Measurements from ENCODE around the gene STK32B. TPM values are rescaled to one million over a fixed set of nuclear protein-coding genes. Genes with fewer than 3 reads are reported as not detected.

The STK32B gene
- total RNA-seq, 4 donors from 2014 or later: 0.09 to 3.2 (median 0.38) TPM; not detected in 1

- 60 to 77% methylated on average over 3 of the region's 3 CpGs for WGBS, 2 donors
- H3K27me3 ChIP-seq: peaks cover 0 to 20% (median 0%) of the 10 kb centered on the region in 4 donors
- no peaks in the 10 kb centered on the region for H3K4me1 ChIP-seq
- no peak for DNase-seq
- no peak overlapping the region for H3K4me3 ChIP-seq
- TF ChIP-seq, protein P1, sequence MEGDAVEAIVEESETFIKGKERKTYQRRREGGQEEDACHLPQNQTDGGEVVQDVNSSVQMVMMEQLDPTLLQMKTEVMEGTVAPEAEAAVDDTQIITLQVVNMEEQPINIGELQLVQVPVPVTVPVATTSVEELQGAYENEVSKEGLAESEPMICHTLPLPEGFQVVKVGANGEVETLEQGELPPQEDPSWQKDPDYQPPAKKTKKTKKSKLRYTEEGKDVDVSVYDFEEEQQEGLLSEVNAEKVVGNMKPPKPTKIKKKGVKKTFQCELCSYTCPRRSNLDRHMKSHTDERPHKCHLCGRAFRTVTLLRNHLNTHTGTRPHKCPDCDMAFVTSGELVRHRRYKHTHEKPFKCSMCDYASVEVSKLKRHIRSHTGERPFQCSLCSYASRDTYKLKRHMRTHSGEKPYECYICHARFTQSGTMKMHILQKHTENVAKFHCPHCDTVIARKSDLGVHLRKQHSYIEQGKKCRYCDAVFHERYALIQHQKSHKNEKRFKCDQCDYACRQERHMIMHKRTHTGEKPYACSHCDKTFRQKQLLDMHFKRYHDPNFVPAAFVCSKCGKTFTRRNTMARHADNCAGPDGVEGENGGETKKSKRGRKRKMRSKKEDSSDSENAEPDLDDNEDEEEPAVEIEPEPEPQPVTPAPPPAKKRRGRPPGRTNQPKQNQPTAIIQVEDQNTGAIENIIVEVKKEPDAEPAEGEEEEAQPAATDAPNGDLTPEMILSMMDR (IDR thresholded peaks at IDR 0.05): no peak
- no peak for TF ChIP-seq POLR2A (IDR thresholded peaks at IDR 0.05)
- H3K27ac ChIP-seq: no peak overlapping the region
- no peaks in the 10 kb centered on the region for H3K36me3 ChIP-seq
- no peaks in the 10 kb centered on the region for H3K9me3 ChIP-seq
- intact Hi-C loops (cut with DNase I): no loop called here
Measured at GRCh38 chr4:5009796-5010195, 41.5 kb upstream of the STK32B start.

DNA sequence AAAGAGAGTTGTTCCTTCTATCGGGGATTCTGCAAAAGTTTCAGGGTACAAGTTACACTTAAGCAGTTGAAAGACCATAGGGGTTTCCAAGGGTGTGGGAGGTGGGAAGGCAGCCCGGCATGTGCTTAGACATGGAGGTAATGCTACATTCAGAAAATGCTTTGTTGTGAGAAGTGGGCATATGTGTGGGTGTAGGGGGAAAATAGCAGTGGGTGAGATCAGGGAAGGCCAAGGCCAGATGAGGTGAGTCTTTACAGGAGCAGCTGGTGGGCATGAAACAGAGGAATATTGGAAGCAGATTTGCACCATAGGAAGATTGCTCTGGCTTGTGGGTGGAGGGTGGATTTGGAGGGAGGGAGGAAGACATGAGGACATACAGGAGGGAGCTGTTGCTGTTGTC lies 40.3 kb upstream of the STK32B start:
- 78 to 87% methylated on average over 2 of the region's 2 CpGs for WGBS, 2 donors
- no peak for DNase-seq
- TF ChIP-seq, protein P1 (IDR thresholded peaks at IDR 0.05): no peak
- intact Hi-C loops (cut with DNase I): no loop called here
- H3K27ac ChIP-seq: no peak overlapping the region
- H3K36me3 ChIP-seq: no peaks in the 10 kb centered on the region
- peaks cover 0 to 30% (median 0%) of the 10 kb centered on the region in 4 donors for H3K27me3 ChIP-seq
- no peak overlapping the region for H3K4me3 ChIP-seq
- no peaks in the 10 kb centered on the region for H3K4me1 ChIP-seq
- H3K9me3 ChIP-seq: no peaks in the 10 kb centered on the region

DNA sequence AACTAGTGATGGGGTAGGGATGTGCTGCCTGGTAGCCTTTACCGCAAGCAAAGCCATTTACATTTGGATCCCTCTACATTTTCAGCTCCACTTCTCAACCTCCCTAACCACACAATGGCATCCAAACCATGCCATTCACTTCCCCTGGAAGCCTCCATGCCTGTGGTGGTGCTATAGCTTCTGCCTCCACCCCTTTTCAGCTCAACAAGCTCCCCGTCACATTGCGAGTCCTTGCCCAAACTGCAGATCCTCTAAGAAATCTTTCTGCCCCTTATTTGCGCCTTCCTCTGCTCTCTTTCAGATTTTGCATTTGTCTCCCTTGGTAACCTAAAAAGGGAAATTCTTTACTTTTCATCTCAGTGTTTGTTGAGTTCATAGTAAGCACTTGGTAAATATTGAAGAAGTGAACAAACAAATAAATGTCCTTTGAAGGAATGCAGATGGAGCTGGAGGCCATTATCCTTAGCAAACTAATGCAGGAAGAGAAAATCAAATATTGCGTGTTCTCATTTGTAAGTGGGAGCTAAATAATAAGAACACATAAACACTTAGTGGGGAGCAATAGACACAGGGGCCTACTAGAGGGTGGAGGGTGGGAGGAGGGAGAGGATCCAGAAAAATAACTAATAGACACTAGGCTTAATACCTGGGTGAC lies 38.9 kb upstream of the STK32B start:
- Histone ChIP-seq H3K27me3 (peaks cover 0 to 43% (median 0%) of the 10 kb centered on the region in 4 donors), H3K9me3 (no peaks in the 10 kb centered on the region), H3K36me3 (no peaks in the 10 kb centered on the region), H3K4me3 (no peak overlapping the region), H3K4me1 (no peaks in the 10 kb centered on the region), H3K27ac (no peak overlapping the region)
- intact Hi-C loops (cut with DNase I): no loop called here
- no peak for TF ChIP-seq POLR2A (IDR thresholded peaks at IDR 0.05)
- TF ChIP-seq, protein P1 (IDR thresholded peaks at IDR 0.05): no peak
- 68 to 71% methylated on average over 5 of the region's 5 CpGs for WGBS, 2 donors
- DNase-seq: no peak

GRCh38 chr4:5012958-5013357 lies 38.3 kb upstream of the STK32B start:
- H3K36me3 ChIP-seq: no peaks in the 10 kb centered on the region
- TF ChIP-seq, protein P1 (IDR thresholded peaks at IDR 0.05): no peak
- no peak for TF ChIP-seq POLR2A (IDR thresholded peaks at IDR 0.05)
- intact Hi-C loops (cut with DNase I): no loop called here
- H3K4me3 ChIP-seq: no peak overlapping the region
- no peaks in the 10 kb centered on the region for H3K9me3 ChIP-seq
- peaks cover 0 to 43% (median 0%) of the 10 kb centered on the region in 4 donors for H3K27me3 ChIP-seq
- 63 to 70% methylated on average over 2 of the region's 2 CpGs for WGBS, 2 donors
- H3K4me1 ChIP-seq: no peaks in the 10 kb centered on the region
- no peak for DNase-seq
- H3K27ac ChIP-seq: no peak overlapping the region

DNA sequence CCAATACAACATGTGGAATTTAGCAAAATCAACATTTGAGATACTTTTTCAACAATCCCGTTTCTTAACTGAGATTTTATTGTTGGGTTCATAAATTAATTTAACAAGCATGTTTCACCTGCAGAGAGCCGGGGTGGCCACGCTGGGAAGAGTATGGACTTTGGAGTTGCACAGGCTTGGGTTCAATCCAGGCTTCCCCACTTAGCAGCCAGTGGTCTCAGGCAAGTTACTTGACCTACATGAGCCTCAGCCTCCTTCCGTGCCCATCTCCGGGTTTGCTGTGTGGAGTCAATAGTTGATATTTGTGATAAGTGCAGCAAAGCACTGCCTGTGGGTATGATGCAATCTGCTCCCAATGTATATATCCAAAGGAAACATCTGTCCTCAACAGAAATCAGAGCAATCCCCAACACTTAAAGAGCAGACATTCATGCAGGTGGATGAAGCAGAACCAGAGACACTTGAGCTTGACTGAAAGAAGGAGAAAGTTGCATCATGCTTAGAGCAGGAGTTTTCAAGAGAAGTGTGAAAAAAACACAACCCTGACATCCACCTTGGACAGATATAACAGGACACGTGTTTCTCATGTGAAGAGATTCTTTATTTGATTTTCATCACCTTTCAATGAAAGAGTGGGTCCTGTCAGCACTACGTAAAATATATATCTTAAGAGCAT lies 37.1 kb upstream of the STK32B start:
- Histone ChIP-seq H3K36me3 (no peaks in the 10 kb centered on the region), H3K27me3 (peaks cover 0 to 50% (median under 1%) of the 10 kb centered on the region in 4 donors), H3K4me3 (no peak overlapping the region), H3K4me1 (peaks cover 0 to 6% (median 2%) of the 10 kb centered on the region in 3 donors), H3K9me3 (no peaks in the 10 kb centered on the region), H3K27ac (no peak overlapping the region)
- intact Hi-C loops (cut with DNase I): no loop called here
- WGBS, 2 donors: 56% methylated on average over 5 to 6 of the region's 7 CpGs
- TF ChIP-seq, protein P1 (IDR thresholded peaks at IDR 0.05): no peak
- no peak for TF ChIP-seq POLR2A (IDR thresholded peaks at IDR 0.05)
- no peak for DNase-seq
